Measurements from ENCODE around the gene RSRP1. TPM values are rescaled to one million over a fixed set of nuclear protein-coding genes. Genes with fewer than 3 reads are reported as not detected.
"Not testable (repeated sequence)": the region's sequence is repeated elsewhere in the genome, so short reads cannot be mapped to it uniquely, and the experiment has no call there.

RSRP1 gene
- total and polyA plus RNA-seq, 2 of the 13 experiments (the other 11 are each of a cell fraction or from before 2014, with no cell fraction given), result 43.9 to 52.8 TPM

GRCh38 chr1:25247024-25247828 is at the start of gene RSRP1 (continued):
- TF ChIP-seq GATAD1 (CRISPR knock-in tag; IDR thresholded peaks at IDR 0.05) (peak; percentile 83), POGZ (CRISPR knock-in tag; IDR thresholded peaks at IDR 0.05) (peak; percentile 56), ZNF337 (CRISPR knock-in tag; IDR thresholded peaks at IDR 0.05; ENCODE audit: borderline replicate concordance, low read depth) (peak; percentile 82; the same call in 1 of the 2 replicates), MEF2D (CRISPR knock-in tag; IDR thresholded peaks at IDR 0.05) (peak; percentile 17; the same call in 1 of the 2 replicates), DMAP1 (CRISPR knock-in tag; IDR thresholded peaks at IDR 0.05) (peak; percentile 90), MBD4 (IDR thresholded peaks at IDR 0.05; ENCODE audit: borderline replicate concordance, low read length) (no peak), ZNF556 (CRISPR knock-in tag; IDR thresholded peaks at IDR 0.05; ENCODE audit: borderline replicate concordance) (no peak), NCOA1 (CRISPR knock-in tag; IDR thresholded peaks at IDR 0.05) (0 out of 2 replicates have a peak, but pooled peaks have one; percentile 82)
- TF ChIP-seq, protein P1, sequence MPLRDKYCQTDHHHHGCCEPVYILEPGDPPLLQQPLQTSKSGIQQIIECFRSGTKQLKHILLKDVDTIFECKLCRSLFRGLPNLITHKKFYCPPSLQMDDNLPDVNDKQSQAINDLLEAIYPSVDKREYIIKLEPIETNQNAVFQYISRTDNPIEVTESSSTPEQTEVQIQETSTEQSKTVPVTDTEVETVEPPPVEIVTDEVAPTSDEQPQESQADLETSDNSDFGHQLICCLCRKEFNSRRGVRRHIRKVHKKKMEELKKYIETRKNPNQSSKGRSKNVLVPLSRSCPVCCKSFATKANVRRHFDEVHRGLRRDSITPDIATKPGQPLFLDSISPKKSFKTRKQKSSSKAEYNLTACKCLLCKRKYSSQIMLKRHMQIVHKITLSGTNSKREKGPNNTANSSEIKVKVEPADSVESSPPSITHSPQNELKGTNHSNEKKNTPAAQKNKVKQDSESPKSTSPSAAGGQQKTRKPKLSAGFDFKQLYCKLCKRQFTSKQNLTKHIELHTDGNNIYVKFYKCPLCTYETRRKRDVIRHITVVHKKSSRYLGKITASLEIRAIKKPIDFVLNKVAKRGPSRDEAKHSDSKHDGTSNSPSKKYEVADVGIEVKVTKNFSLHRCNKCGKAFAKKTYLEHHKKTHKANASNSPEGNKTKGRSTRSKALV (CRISPR knock-in tag; IDR thresholded peaks at IDR 0.05), result 0 out of 2 replicates have a peak, but pooled peaks have one; percentile 18
- TF ChIP-seq, protein P2, sequence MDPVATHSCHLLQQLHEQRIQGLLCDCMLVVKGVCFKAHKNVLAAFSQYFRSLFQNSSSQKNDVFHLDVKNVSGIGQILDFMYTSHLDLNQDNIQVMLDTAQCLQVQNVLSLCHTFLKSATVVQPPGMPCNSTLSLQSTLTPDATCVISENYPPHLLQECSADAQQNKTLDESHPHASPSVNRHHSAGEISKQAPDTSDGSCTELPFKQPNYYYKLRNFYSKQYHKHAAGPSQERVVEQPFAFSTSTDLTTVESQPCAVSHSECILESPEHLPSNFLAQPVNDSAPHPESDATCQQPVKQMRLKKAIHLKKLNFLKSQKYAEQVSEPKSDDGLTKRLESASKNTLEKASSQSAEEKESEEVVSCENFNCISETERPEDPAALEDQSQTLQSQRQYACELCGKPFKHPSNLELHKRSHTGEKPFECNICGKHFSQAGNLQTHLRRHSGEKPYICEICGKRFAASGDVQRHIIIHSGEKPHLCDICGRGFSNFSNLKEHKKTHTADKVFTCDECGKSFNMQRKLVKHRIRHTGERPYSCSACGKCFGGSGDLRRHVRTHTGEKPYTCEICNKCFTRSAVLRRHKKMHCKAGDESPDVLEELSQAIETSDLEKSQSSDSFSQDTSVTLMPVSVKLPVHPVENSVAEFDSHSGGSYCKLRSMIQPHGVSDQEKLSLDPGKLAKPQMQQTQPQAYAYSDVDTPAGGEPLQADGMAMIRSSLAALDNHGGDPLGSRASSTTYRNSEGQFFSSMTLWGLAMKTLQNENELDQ (CRISPR knock-in tag; IDR thresholded peaks at IDR 0.05; ENCODE audit: borderline replicate concordance), result peak; percentile 95

DNA sequence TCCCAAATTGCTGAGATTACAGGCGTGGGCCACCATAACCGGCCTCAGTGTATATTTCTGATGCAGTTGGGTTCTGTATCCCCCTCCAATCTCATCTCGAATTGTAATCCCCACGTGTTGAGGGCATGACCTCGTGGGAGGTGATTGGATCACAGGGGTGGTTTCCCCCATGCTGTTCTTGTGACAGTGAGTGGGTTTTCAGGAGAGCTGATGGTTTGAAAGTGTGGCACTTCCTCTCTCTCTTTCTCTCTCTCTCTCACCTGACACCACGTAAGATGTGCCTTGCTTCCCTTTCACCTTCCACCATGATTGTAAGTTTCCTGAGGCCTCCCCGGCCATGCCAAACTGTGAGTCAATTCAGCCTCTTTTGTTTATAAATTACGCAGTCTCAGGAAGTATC is 49.2 kb upstream of the RSRP1 start:
- H3K4me3 ChIP-seq (replicated peaks in 1 of 3; ENCODE audit: insufficient read depth in 1 of 3, low read depth in 2 of 3, low read length in 3 of 3); FAIRE-seq; H2AFZ ChIP-seq (ENCODE audit: low read length); intact Hi-C loops (cut with micrococcal nuclease; ENCODE audit: unreplicated experiment); H3K4me1 ChIP-seq (ENCODE audit: insufficient read depth, low read length); in situ Hi-C loops (cut with HindIII; ENCODE audit: extremely low pct_ligation_motif_present, low pct_unique_long_range_greater_than_20kb); H3K9ac ChIP-seq (ENCODE audit: insufficient read depth, low read depth, low read length); POLR2A ChIA-PET; H4K20me1 ChIP-seq (ENCODE audit: insufficient read depth, low read length); H3K79me2 ChIP-seq (ENCODE audit: insufficient read depth, low read length); H3K27ac ChIP-seq (ENCODE audit: extremely low read length, insufficient read depth, low read length); H3K36me3 ChIP-seq (replicated peaks in 1 of 2; ENCODE audit: control insufficient read depth in 1 of 2, insufficient read depth in 2 of 2, low read length in 2 of 2); DNase-seq (ENCODE audit: low spot score); H3K4me2 ChIP-seq (ENCODE audit: low read depth, low read length); ATAC-seq; H3K9me3 ChIP-seq (ENCODE audit: low read length); CTCF ChIA-PET (ENCODE audit: low intra/inter-chr PET ratio, low total read pairs); BruUV-seq (replicated peaks); H3K27me3 ChIP-seq (ENCODE audit: control insufficient read depth in 1 of 2, insufficient read depth in 2 of 2, low read length in 2 of 2): not testable (repeated sequence)
- WGBS (ENCODE audit: low lambda C conversion rate), result 7% methylated on average over 5 of the region's 8 CpGs

GRCh38 chr1:25294889-25295826 is 47.9 kb upstream of the RSRP1 start:
- H3K4me3 ChIP-seq (replicated peaks in 1 of 3; ENCODE audit: insufficient read depth in 1 of 3, low read depth in 2 of 3, low read length in 3 of 3); H4K20me1 ChIP-seq (ENCODE audit: insufficient read depth, low read length); H3K9me3 ChIP-seq (ENCODE audit: low read length); H3K4me1 ChIP-seq (ENCODE audit: insufficient read depth, low read length); BruUV-seq (replicated peaks); POLR2A ChIA-PET; H3K4me2 ChIP-seq (ENCODE audit: low read depth, low read length); H3K27me3 ChIP-seq (ENCODE audit: control insufficient read depth in 1 of 2, insufficient read depth in 2 of 2, low read length in 2 of 2); H2AFZ ChIP-seq (ENCODE audit: low read length); FAIRE-seq; H3K36me3 ChIP-seq (replicated peaks in 1 of 2; ENCODE audit: control insufficient read depth in 1 of 2, insufficient read depth in 2 of 2, low read length in 2 of 2); H3K9ac ChIP-seq (ENCODE audit: insufficient read depth, low read depth, low read length); DNase-seq (ENCODE audit: low spot score); H3K79me2 ChIP-seq (ENCODE audit: insufficient read depth, low read length); in situ Hi-C loops (cut with HindIII; ENCODE audit: extremely low pct_ligation_motif_present, low pct_unique_long_range_greater_than_20kb); CTCF ChIA-PET (ENCODE audit: low intra/inter-chr PET ratio, low total read pairs); intact Hi-C loops (cut with micrococcal nuclease; ENCODE audit: unreplicated experiment); ATAC-seq; H3K27ac ChIP-seq (ENCODE audit: extremely low read length, insufficient read depth, low read length): not testable (repeated sequence)
- 73% methylated on average over 6 of the region's 14 CpGs for WGBS (ENCODE audit: low lambda C conversion rate)
